Uterus (tissue), 2 donors: ENCODE measurements around the gene DOCK6.

ENCODE experiments used
- POLR2A ChIP-seq, 2 donors: fragments of 450-650 bp; IDR thresholded peaks; one replicate each; pipeline ENCODE4 v1.6.1; 2016; ENCODE audit warnings: antibody characterized with exemption in 2 of 2, mild to moderate bottlenecking in 1 of 2, moderate library complexity in 1 of 2
- TF ChIP-seq, protein P1 (sequence below), 4 experiments: fragments of 200-600 bp in 2 of 4; fragments of 450-650 bp in 2 of 4; sonication (generic) in 2 of 4; IDR thresholded peaks; one replicate each; pipeline ENCODE4 v1.5.1; 2016 to 2019; ENCODE audit warnings: antibody characterized with exemption in 4 of 4, mild to moderate bottlenecking in 2 of 4, moderate library complexity in 1 of 4

DNA sequence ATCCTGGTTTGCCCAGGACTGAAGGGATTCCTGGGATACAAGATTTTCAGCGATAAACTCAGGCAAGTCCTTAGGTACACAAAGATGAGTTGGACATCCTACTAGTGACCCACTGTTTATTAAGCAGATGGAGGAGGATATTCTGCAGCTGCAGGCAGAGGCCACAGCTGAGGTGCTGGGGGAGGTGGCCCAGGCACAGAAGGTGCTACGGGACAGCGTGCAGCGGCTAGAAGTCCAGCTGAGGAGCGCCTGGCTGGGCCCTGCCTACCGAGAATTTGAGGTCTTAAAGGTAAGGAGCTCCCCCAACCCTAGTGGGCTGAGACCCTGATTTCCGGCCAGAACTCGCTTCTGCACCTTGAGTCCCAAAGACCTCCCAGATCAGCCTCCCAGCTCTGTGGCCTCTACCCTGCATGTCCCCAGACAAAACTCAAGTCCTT, 22.3 kb downstream of the DOCK6 start:
- TF ChIP-seq, protein P1, sequence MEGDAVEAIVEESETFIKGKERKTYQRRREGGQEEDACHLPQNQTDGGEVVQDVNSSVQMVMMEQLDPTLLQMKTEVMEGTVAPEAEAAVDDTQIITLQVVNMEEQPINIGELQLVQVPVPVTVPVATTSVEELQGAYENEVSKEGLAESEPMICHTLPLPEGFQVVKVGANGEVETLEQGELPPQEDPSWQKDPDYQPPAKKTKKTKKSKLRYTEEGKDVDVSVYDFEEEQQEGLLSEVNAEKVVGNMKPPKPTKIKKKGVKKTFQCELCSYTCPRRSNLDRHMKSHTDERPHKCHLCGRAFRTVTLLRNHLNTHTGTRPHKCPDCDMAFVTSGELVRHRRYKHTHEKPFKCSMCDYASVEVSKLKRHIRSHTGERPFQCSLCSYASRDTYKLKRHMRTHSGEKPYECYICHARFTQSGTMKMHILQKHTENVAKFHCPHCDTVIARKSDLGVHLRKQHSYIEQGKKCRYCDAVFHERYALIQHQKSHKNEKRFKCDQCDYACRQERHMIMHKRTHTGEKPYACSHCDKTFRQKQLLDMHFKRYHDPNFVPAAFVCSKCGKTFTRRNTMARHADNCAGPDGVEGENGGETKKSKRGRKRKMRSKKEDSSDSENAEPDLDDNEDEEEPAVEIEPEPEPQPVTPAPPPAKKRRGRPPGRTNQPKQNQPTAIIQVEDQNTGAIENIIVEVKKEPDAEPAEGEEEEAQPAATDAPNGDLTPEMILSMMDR (IDR thresholded peaks at IDR 0.05) = no peak
- no peak for TF ChIP-seq POLR2A (IDR thresholded peaks at IDR 0.05)
